ENCODE results near the gene FUS.
"Not testable (repeated sequence)": the region's sequence is repeated elsewhere in the genome, so short reads cannot be mapped to it uniquely, and the experiment has no call there.

The FUS gene

GRCh38 chr16:31145398-31145990 is 34.4 kb upstream of the FUS start:
- DNase-seq (ENCODE audit: low read depth), result no peak
- no peak for TF ChIP-seq CTCF (IDR thresholded peaks at IDR 0.05; ENCODE audit: low read depth, low read length, missing control alignments)

DNA sequence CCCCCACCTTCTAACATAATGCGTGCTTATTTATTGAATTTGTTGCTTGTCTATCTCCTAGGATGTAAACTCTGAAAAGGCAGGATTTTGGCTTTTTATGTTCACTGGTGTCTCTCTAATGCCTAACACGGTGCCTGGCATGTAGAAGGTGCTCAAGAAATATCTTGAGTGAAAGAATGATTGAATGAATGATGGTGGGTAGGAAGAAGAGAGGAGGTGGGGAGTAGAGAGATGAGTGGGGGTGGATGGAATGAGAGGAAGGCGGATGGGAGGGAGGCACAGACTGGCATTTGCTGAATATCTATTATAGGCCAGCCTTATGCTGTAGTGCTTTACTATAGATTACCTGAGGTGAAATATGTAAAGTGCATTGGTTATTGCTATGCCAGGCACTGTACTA is 32.4 kb upstream of the FUS start:
- no peak for TF ChIP-seq CTCF (IDR thresholded peaks at IDR 0.05; ENCODE audit: low read depth, low read length, missing control alignments)
- H3K4me3 ChIP-seq (ENCODE audit: low read depth, low read length), result no peak overlapping the region
- no peak for DNase-seq (ENCODE audit: low read depth)

More at GRCh38 chr16:31145398-31145990, 34.4 kb upstream of the FUS start:
- no peak overlapping the region for H3K4me3 ChIP-seq (ENCODE audit: low read depth, low read length)

- H3K4me3 ChIP-seq (ENCODE audit: low read depth, low read length), result no peak overlapping the region
- no peak for TF ChIP-seq CTCF (IDR thresholded peaks at IDR 0.05; ENCODE audit: low read depth, low read length, missing control alignments)
- DNase-seq (ENCODE audit: low read depth), result no peak
These were observed 31.6 kb upstream of the FUS start for GRCh38 chr16:31148281-31148728.

GRCh38 chr16:31148896-31149295 is 31.0 kb upstream of the FUS start:
- no peak for DNase-seq (ENCODE audit: low read depth)
- TF ChIP-seq CTCF (IDR thresholded peaks at IDR 0.05; ENCODE audit: low read depth, low read length, missing control alignments), result no peak
- H3K4me3 ChIP-seq (ENCODE audit: low read depth, low read length), result no peak overlapping the region

- no peak for TF ChIP-seq CTCF (IDR thresholded peaks at IDR 0.05; ENCODE audit: low read depth, low read length, missing control alignments)
- no peak overlapping the region for H3K4me3 ChIP-seq (ENCODE audit: low read depth, low read length)
- no peak for DNase-seq (ENCODE audit: low read depth)
These were observed 30.6 kb upstream of the FUS start for GRCh38 chr16:31149332-31149731.

- TF ChIP-seq CTCF (IDR thresholded peaks at IDR 0.05; ENCODE audit: low read depth, low read length, missing control alignments), result no peak
- no peak for DNase-seq (ENCODE audit: low read depth)
- no peak within 1 kb of the TSS for H3K4me3 ChIP-seq (ENCODE audit: low read depth, low read length)
These were observed 29.7 kb upstream of the FUS start, which contains the start of gene PRSS36 for GRCh38 chr16:31149894-31150890. PRSS36 (minus strand) TSS chr16:31150066; CDS start chr16:31150035, 31 bp downstream.

- not testable (repeated sequence) for DNase-seq (ENCODE audit: low read depth); H3K4me3 ChIP-seq (ENCODE audit: low read depth, low read length)
These were observed 29.0 kb upstream of the FUS start for GRCh38 chr16:31150976-31151375.

Data from GM12864 (cell line).